RWPE2 (cell line): ENCODE measurements around the gene SNRPB.

Experiments used
- ATAC-seq: fragments of 200-7000 bp; cut with Tn5 transposase; 3 replicates; pipeline ENCODE4 v1.9.1; 2021; ENCODE audit warnings: low read depth
- DNase-seq: peaks from one replicate; pipeline ENCODE4 v3.0.0-alpha.2; 2020; ENCODE audit warnings: low spot score
- H3K27ac ChIP-seq: fragments of 450-650 bp; 2 replicates; pipeline ENCODE4 v1.5.1; 2017; ENCODE audit warnings: mild to moderate bottlenecking; ENCODE audit not compliant: poor library complexity, severe bottlenecking
- H3K27me3 ChIP-seq: fragments of 250-450 bp; sonication (Bioruptor Pico); 2 replicates; pipeline ENCODE4 v1.5.1; 2021; ENCODE audit warnings: mild to moderate bottlenecking, moderate library complexity; ENCODE audit not compliant: insufficient read depth, poor library complexity, severe bottlenecking
- H3K36me3 ChIP-seq: fragments of 250-450 bp; sonication (Bioruptor Pico); 2 replicates; pipeline ENCODE4 v1.5.1; 2020; ENCODE audit warnings: low read depth, mild to moderate bottlenecking, moderate library complexity
- H3K4me1 ChIP-seq: fragments of 250-450 bp; sonication (Bioruptor Pico); 2 replicates; pipeline ENCODE4 v1.5.1; 2021; ENCODE audit warnings: mild to moderate bottlenecking, moderate library complexity; ENCODE audit not compliant: insufficient read depth, poor library complexity, severe bottlenecking
- H3K4me3 ChIP-seq: fragments of 250-450 bp; sonication (Bioruptor Pico); 2 replicates; pipeline ENCODE4 v1.5.1; 2021; ENCODE audit warnings: mild to moderate bottlenecking, moderate library complexity; ENCODE audit not compliant: severe bottlenecking
- H3K9me3 ChIP-seq: fragments of 250-450 bp; sonication (Bioruptor Pico); 2 replicates; pipeline ENCODE4 v1.5.1; 2021; ENCODE audit warnings: mild to moderate bottlenecking, moderate library complexity; ENCODE audit not compliant: severe bottlenecking
- CTCF ChIP-seq: fragments of 450-650 bp; IDR thresholded peaks from one replicate; pipeline ENCODE4 v1.5.1; 2017; ENCODE audit warnings: mild to moderate bottlenecking, moderate library complexity; ENCODE audit not compliant: poor library complexity, severe bottlenecking

The SNRPB gene

GRCh38 chr20:2485080-2485479 lies 14.5 kb upstream of the SNRPB start:
- DNase-seq (no peak), ATAC-seq (no peak)
- H3K27ac ChIP-seq: no peak overlapping the region
- H3K27me3 ChIP-seq: no peaks in the 10 kb centered on the region
- H3K9me3 ChIP-seq: no peaks in the 10 kb centered on the region
- no peak overlapping the region for H3K4me3 ChIP-seq
- no peaks in the 10 kb centered on the region for H3K4me1 ChIP-seq
- no peak for TF ChIP-seq CTCF
- peaks cover 72% of the 10 kb centered on the region for H3K36me3 ChIP-seq

GRCh38 chr20:2483504-2483903 lies 12.9 kb upstream of the SNRPB start:
- no peak for ATAC-seq

GRCh38 chr20:2480381-2480780 lies 9.8 kb upstream of the SNRPB start:
- no peak for TF ChIP-seq CTCF
- no peak for DNase-seq
- H3K4me1 ChIP-seq: no peaks in the 10 kb centered on the region
- peaks cover 30% of the 10 kb centered on the region for H3K36me3 ChIP-seq
- no peak overlapping the region for H3K4me3 ChIP-seq
- no peak for ATAC-seq
- H3K27me3 ChIP-seq: no peaks in the 10 kb centered on the region
- no peak overlapping the region for H3K27ac ChIP-seq
- H3K9me3 ChIP-seq: no peaks in the 10 kb centered on the region

More at GRCh38 chr20:2483504-2483903, 12.9 kb upstream of the SNRPB start:
- Histone ChIP-seq H3K9me3 (no peaks in the 10 kb centered on the region), H3K4me1 (no peaks in the 10 kb centered on the region), H3K27ac (no peak overlapping the region), H3K27me3 (no peaks in the 10 kb centered on the region), H3K4me3 (no peak overlapping the region), H3K36me3 (peaks cover 59% of the 10 kb centered on the region)
- no peak for TF ChIP-seq CTCF
- no peak for DNase-seq

GRCh38 chr20:2476742-2477615 lies 6.4 kb upstream of the SNRPB start:
- Histone ChIP-seq H3K4me3 (no peak overlapping the region), H3K27ac (no peak overlapping the region), H3K9me3 (no peaks in the 10 kb centered on the region), H3K36me3 (peaks cover 5% of the 10 kb centered on the region; the same call in 1 of the 2 replicates), H3K4me1 (no peaks in the 10 kb centered on the region), H3K27me3 (no peaks in the 10 kb centered on the region)
- DNase-seq (no peak), ATAC-seq (no peak)
- peak; percentile 30 for TF ChIP-seq CTCF
